HG03457 (cell line): Measurements from ENCODE around the gene WASF3.

ENCODE experiments used
- ATAC-seq: cut with Tn5 transposase; IDR thresholded peaks from one replicate; pipeline ENCODE4 v1.9.1; 2021; ENCODE audit warnings: moderate number of reproducible peaks; ENCODE audit not compliant: unreplicated experiment

Gene WASF3

DNA sequence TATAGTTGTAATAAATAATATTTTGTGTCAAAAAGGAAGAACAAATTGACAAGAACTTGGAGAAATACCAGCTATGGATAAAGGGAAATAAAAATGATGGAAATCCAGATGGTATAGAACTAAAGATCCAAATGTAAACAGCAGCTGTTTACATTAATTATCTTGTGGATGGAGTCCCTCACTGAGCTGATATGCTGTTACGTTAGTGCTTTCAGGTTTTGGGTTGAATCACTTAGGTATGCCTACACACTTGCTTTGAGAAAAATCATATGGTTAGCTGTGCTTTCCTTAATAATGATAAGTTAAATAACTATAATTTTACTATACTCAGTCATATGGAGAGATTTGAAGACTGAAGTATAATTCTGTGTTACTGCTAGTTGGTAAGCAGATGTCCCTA is 27.7 kb downstream of the WASF3 start:
- ATAC-seq = no peak

- ATAC-seq = no peak
These were observed 29.8 kb downstream of the WASF3 start for GRCh38 chr13:26587251-26587650.

DNA sequence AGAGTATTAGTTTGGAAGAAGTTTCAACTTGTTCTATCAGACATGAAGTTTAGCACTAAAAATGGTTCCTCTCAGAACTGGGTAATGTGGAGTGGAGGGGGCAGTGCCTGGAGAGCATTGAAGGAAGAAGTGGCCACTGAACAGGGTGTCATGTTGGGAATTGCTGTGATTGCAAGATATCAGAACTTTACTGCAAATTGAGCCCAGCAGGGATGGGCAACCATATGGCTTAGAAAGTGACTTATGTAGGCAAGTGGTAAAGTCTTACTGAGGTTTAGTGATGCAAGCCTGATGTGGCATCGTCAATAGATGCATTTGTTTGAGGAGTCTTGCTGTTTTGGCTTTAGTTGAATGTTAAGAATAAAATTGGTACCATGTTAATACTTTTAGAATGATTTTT is 31.7 kb downstream of the WASF3 start:
- ATAC-seq = no peak

DNA sequence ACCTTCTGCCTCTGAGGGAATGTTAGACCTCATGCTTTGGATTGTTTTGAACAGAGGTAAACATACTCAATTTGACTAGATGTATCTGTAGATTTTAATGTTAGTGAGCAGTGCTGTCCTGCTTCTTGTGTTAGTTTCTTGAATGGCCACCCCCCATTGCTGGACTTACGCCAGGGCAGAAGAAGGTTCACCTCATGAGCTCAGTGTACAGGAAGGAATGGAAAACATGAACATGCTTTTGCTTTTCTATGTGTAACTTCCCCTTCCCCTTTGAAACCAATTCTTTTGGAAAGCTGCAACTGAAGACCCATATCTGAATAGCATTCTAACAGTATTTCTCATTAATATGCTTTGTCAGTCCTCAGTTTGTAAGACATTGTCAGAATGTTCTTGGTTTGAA is 32.3 kb downstream of the WASF3 start:
- no peak for ATAC-seq

- ATAC-seq = no peak
These were observed 32.9 kb downstream of the WASF3 start for GRCh38 chr13:26590379-26590778.

GRCh38 chr13:26590951-26591350 is 33.5 kb downstream of the WASF3 start:
- ATAC-seq = no peak

- ATAC-seq = no peak
These were observed 34.2 kb downstream of the WASF3 start for GRCh38 chr13:26591672-26592071.

DNA sequence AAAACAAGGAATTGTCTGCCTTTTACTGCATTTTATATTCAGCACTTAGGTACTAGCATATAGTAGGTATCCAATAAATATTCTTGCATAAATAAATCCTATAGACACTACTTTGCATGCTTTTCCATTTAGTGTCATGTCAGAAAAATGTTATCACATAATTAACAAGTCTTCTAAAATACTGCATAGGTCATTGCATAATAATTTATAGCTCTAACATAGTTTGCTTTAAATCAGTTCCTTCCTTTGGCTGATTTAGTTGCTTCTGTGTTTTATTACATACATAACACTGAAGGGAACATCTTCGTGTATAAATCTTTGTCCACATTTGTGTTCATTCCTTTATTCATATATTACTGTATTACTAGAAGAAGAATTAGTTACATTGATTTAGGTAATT is 36.2 kb downstream of the WASF3 start:
- no peak for ATAC-seq

GRCh38 chr13:26594363-26594762 is 36.9 kb downstream of the WASF3 start:
- no peak for ATAC-seq

- no peak for ATAC-seq
These were observed 39.0 kb downstream of the WASF3 start for GRCh38 chr13:26596458-26596857.

- ATAC-seq = no peak
These were observed 41.9 kb downstream of the WASF3 start for GRCh38 chr13:26599403-26599802.

DNA sequence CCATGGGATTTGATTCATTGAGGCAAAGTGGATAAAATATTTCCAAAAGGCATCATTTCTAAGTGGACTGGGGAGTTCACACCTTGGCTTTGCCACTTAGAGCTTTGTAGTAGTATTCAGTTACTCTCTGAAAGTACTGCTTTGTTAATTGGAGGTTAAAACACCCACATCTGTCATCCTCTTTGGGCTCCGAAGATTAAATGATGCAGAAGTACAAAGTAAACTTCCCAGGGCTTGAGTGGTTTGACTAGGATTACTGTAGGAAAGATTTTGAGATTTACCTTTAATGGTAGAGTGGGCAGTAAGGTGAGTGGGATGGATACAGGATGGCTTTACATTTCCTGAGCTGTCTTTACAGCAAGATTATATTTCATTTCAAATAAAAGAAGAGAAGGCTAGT is 42.4 kb downstream of the WASF3 start:
- ATAC-seq = no peak

DNA sequence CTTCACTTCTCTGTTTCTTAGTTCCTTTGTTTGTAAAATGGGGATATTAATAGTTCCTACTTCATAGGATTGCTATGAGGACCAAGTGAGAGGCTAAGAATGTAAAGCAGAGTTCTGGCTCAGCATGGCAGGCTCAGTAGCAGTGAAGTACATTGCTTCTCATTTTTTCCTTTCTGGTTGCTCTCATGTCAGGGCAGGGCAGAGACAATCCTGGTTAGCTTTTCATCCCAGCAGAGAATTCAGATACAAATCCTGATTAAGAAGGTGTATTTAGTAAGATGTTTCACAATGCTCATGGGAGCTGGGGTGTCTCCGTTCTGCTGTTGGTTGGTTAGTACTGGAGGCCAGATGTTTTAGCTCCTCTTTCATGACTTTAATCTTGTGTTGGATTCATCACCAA is 42.9 kb downstream of the WASF3 start:
- no peak for ATAC-seq

GRCh38 chr13:26601669-26602068 is 44.2 kb downstream of the WASF3 start:
- ATAC-seq = no peak

- ATAC-seq = no peak
These were observed 45.3 kb downstream of the WASF3 start for GRCh38 chr13:26602783-26603182.

- ATAC-seq = no peak
These were observed 47.5 kb downstream of the WASF3 start for GRCh38 chr13:26604784-26605545.

GRCh38 chr13:26605845-26606244 is 48.4 kb downstream of the WASF3 start:
- ATAC-seq = no peak

- ATAC-seq = no peak
These were observed 49.1 kb downstream of the WASF3 start for GRCh38 chr13:26606631-26607030.

DNA sequence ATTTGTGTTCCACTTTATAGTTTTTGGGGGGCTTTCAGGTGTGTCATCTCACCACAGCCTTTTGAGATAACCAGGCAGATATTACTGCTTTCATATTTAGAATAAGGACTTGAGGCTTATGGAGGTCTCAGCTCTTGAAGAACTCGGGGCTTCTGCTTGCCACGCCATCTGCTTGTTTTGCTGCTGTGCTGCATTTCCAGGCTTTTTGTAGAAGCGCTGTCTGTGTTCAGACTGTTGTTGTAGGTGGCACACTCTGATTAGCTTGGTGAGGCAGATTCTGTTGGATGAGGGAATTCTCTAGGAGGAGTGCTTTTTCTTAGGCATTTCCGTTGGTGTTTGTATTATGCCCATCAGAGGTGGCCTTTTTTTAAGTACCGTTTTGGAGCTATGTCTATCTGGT is 57.2 kb downstream of the WASF3 start:
- no peak for ATAC-seq

- ATAC-seq = no peak
These were observed 58.6 kb downstream of the WASF3 start for GRCh38 chr13:26616126-26616525.

DNA sequence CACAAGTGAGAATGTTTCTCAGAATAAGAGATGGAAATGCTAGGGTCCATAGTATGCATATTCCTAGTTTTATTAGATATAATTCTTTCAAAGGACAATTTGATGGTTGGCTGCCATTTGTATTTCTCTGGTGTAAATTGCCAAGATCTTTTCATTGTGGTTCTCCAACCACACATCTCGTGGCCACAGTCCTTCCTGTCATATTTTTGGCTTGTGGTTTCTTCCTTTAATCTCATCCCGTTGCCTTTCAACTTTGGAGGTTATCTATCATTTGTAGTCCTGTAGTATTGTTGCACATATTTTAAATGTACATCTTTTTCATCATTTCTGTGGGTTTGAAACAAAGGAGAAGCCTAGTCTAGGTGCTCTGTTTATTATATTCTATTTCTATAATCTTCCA is 61.2 kb downstream of the WASF3 start:
- ATAC-seq = no peak

GRCh38 chr13:26619358-26619757 is 61.9 kb downstream of the WASF3 start:
- ATAC-seq = no peak

DNA sequence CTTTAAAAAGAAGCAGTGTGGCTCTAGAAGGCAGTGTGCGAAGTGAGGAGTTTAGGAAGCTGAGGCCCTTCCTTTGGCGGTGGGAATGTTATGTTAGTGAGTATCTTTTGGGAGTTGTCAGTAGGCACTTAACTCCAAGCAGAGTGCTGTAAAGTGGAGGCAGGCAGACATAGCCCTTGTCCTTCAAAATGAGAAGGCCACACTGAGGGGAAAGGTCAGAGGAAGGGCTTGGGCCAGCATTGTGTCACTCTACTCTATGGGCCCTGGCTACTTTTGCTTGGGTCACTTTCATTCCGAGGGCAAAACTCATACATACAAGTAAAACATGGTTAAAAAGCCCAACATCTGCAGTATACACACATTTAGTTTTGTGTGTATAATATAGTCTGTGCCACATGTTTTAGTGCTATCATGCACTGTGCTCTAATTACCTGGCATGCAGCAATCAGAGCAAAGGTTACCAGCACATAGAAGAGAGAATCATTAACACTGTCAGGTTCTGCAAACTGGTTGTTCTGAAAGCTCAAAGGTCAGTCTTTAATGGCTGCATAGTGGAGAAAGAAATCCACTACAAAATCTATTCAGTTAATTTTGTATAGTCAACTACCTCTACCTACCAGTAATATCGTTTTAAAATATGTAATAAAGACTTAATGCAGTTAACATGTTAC is 64.4 kb downstream of the WASF3 start:
- no peak for ATAC-seq
